Stimulated activated CD8-positive, alpha-beta memory T cell treated with anti-CD3 and anti-CD28 coated beads, Interleukin-12 subunit alpha, Interleukin-12 subunit beta, amount 100 ng/mL, for 24 hours (primary cell): ENCODE results near the gene RGPD4.

Source experiments
- DNase-seq: peaks from one replicate; pipeline ENCODE4 v3.0.0-alpha.2; 2020; ENCODE audit errors: extremely low read depth

RGPD4 gene

GRCh38 chr2:107927034-107927534 lies 100.4 kb downstream of the RGPD4 start:
- no peak for DNase-seq

GRCh38 chr2:107931412-107931811 lies 104.7 kb downstream of the RGPD4 start:
- DNase-seq: no peak

- no peak for DNase-seq
Observed at GRCh38 chr2:107932488-107932887, 105.8 kb downstream of the RGPD4 start.

- DNase-seq: no peak
Observed at GRCh38 chr2:107932979-107933378, 106.3 kb downstream of the RGPD4 start.

GRCh38 chr2:107936433-107937359 lies 110.0 kb downstream of the RGPD4 start:
- DNase-seq: no peak
